ENCODE data around the gene PCED1A. TPM values are rescaled to one million over a fixed set of nuclear protein-coding genes. Genes with fewer than 3 reads are reported as not detected.

The PCED1A gene
- total and polyA plus RNA-seq, 4 donors, result 19.2 to 178 (median 39.6) TPM

- H3K27me3 ChIP-seq (ENCODE audit: control insufficient read depth in 1 of 2, insufficient read depth in 2 of 2, low read length in 1 of 2), result no peaks in the 10 kb centered on the region
- DNase-seq, result no peak
- no peaks in the 10 kb centered on the region for H3K4me1 ChIP-seq (ENCODE audit: control insufficient read depth in 1 of 2, insufficient read depth in 2 of 2, low read length in 2 of 2)
- intact Hi-C loops (cut with DNase I), result loop anchor here in 1 of 2 donors (10.0 kb wide), 1 partner anchor 166 kb away; the partner anchor contains the start of genes GNRH2 and MRPS26
- H3K27ac ChIP-seq (ENCODE audit: low read depth in 1 of 2, low read length in 2 of 2), result no peak overlapping the region
- no peaks in the 10 kb centered on the region for H3K36me3 ChIP-seq (ENCODE audit: control insufficient read depth in 1 of 2, insufficient read depth in 2 of 2, low read length in 1 of 2)
- ATAC-seq (ENCODE audit: low FRiP score), result no peak
- no peaks in the 10 kb centered on the region for H3K9me3 ChIP-seq (ENCODE audit: control insufficient read depth, low read length)
- 99 to 100% methylated on average over 1 of the region's 1 CpG for WGBS, 2 donors
- H3K4me3 ChIP-seq (ENCODE audit: low read length in 2 of 2), result no peak overlapping the region
Observed at GRCh38 chr20:2878515-2878914, 38.1 kb upstream of the PCED1A start.

DNA sequence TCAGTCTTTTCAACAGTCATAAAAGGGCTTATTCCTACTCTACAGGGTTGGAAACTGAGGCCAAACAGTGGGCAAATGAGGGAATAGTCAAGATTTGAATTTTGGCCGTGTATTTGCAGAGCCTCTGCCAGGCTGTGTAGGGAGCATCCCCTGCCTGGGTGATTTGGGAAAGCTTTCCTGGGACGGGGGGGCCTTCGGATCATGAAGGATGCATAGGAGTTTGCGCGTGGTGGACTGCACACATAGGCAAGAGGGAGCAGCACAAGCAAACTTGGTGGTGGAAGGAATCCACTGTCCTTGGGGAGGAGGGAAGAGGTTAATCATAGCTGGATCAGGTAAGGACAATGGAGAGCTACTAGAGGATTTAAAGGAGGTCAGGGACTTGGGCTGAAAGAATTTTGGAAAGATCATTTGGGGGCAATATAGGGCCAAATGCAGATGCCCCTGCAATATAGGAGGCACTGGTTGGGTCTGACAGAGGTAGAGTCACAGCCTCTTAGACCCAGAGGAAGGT, 35.3 kb upstream of the PCED1A start:
- intact Hi-C loops (cut with DNase I), result loop anchor here in 1 of 2 donors (10.0 kb wide), 1 partner anchor 169 kb away; the partner anchor contains the start of genes GNRH2 and MRPS26
- WGBS, 2 donors, result 92 to 93% methylated on average over 5 of the region's 5 CpGs
- Histone ChIP-seq H3K36me3 (ENCODE audit: control insufficient read depth in 1 of 2, insufficient read depth in 2 of 2, low read length in 1 of 2) (no peaks in the 10 kb centered on the region), H3K27me3 (ENCODE audit: control insufficient read depth in 1 of 2, insufficient read depth in 2 of 2, low read length in 1 of 2) (no peaks in the 10 kb centered on the region), H3K27ac (ENCODE audit: low read depth in 1 of 2, low read length in 2 of 2) (no peak overlapping the region), H3K4me3 (ENCODE audit: low read length in 2 of 2) (no peak overlapping the region), H3K9me3 (ENCODE audit: control insufficient read depth, low read length) (no peaks in the 10 kb centered on the region), H3K4me1 (ENCODE audit: control insufficient read depth in 1 of 2, insufficient read depth in 2 of 2, low read length in 2 of 2) (no peaks in the 10 kb centered on the region)
- DNase-seq (no peak), ATAC-seq (ENCODE audit: low FRiP score) (no peak)

DNA sequence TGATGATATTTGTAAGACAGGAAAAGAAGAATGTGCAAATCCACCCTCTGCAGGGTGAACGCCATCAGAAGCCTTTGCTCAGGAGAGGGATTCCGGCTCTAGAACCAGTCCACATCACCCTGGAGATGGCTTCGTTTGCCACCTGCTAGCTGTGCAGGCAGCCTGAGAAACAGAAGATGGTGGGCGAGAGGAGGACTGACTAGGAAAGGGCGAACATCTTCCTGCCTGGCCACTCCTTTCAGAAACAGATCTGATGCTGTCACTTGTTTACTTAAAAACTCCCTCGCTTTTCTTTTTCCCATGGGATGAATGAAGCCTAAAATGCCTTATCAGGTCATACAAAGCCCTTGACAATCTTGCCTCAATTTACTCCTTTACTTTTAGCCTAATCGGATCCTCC, 34.0 kb upstream of the PCED1A start:
- intact Hi-C loops (cut with DNase I), result loop anchor here in 1 of 2 donors (10.0 kb wide), 1 partner anchor 170 kb away; the partner anchor contains the start of genes GNRH2 and MRPS26
- Histone ChIP-seq H3K27me3 (ENCODE audit: control insufficient read depth in 1 of 2, insufficient read depth in 2 of 2, low read length in 1 of 2) (no peaks in the 10 kb centered on the region), H3K27ac (ENCODE audit: low read depth in 1 of 2, low read length in 2 of 2) (no peak overlapping the region), H3K4me1 (ENCODE audit: control insufficient read depth in 1 of 2, insufficient read depth in 2 of 2, low read length in 2 of 2) (no peaks in the 10 kb centered on the region), H3K4me3 (ENCODE audit: low read length in 2 of 2) (peak overlapping the region; percentile 1 to 99), H3K9me3 (ENCODE audit: control insufficient read depth, low read length) (no peaks in the 10 kb centered on the region), H3K36me3 (ENCODE audit: control insufficient read depth in 1 of 2, insufficient read depth in 2 of 2, low read length in 1 of 2) (no peaks in the 10 kb centered on the region)
- DNase-seq, result no peak
- ATAC-seq (ENCODE audit: low FRiP score), result no peak
- 19 to 21% methylated on average over 7 of the region's 7 CpGs for WGBS, 2 donors

DNA sequence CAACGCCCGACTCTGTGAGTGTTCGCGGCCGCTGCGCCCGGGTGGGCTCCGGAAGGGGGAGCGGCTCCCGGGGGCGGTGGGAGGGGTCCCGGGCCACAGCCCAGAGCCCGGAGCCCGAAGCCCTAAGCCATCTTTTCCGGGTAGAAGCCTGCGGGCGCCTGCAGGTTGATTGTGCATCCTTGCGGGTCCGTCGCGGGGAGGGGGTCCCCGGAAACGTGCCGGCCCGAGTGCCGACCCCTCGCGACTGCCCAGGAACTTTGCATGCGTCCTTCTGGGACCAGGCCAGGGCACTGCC, 33.2 kb upstream of the PCED1A start:
- no peak overlapping the region for H3K27ac ChIP-seq (ENCODE audit: low read depth in 1 of 2, low read length in 2 of 2)
- no peaks in the 10 kb centered on the region for H3K4me1 ChIP-seq (ENCODE audit: control insufficient read depth in 1 of 2, insufficient read depth in 2 of 2, low read length in 2 of 2)
- peak; percentile 4 for ATAC-seq (ENCODE audit: low FRiP score)
- H3K36me3 ChIP-seq (ENCODE audit: control insufficient read depth in 1 of 2, insufficient read depth in 2 of 2, low read length in 1 of 2), result no peaks in the 10 kb centered on the region
- DNase-seq, result peak; percentile 68 to 90
- H3K9me3 ChIP-seq (ENCODE audit: control insufficient read depth, low read length), result no peaks in the 10 kb centered on the region
- no peaks in the 10 kb centered on the region for H3K27me3 ChIP-seq (ENCODE audit: control insufficient read depth in 1 of 2, insufficient read depth in 2 of 2, low read length in 1 of 2)
- intact Hi-C loops (cut with DNase I), result loop anchor here in 1 of 2 donors (10.0 kb wide), 1 partner anchor 171 kb away; the partner anchor contains the start of genes GNRH2 and MRPS26
- WGBS, 2 donors, result 0% methylated on average over 22 to 29 of the region's 29 CpGs
- H3K4me3 ChIP-seq (ENCODE audit: low read length in 2 of 2), result peak overlapping the region; percentile 78 to 99

GRCh38 chr20:2873010-2873746, 32.7 kb upstream of the PCED1A start, which contains the start of gene PTPRA:
PTPRA (plus strand) TSS chr20:2873481; CDS start chr20:2964278, 90,797 bp downstream.
- Histone ChIP-seq H3K4me1 (ENCODE audit: control insufficient read depth in 1 of 2, insufficient read depth in 2 of 2, low read length in 2 of 2) (no peaks in the 10 kb centered on the region), H3K27me3 (ENCODE audit: control insufficient read depth in 1 of 2, insufficient read depth in 2 of 2, low read length in 1 of 2) (no peaks in the 10 kb centered on the region), H3K27ac (ENCODE audit: low read depth in 1 of 2, low read length in 2 of 2) (no peak within 1 kb of the TSS), H3K9me3 (ENCODE audit: control insufficient read depth, low read length) (no peaks in the 10 kb centered on the region), H3K4me3 (ENCODE audit: low read length in 2 of 2) (peak within 1 kb of the TSS; percentile 78 to 99), H3K36me3 (ENCODE audit: control insufficient read depth in 1 of 2, insufficient read depth in 2 of 2, low read length in 1 of 2) (no peaks in the 10 kb centered on the region)
- WGBS, 2 donors, result 0 to 1% methylated on average over 38 to 83 of the region's 83 CpGs
- ATAC-seq (ENCODE audit: low FRiP score) (peak; percentile 96), DNase-seq (peak; percentile 96 to 98)
- intact Hi-C loops (cut with DNase I), result loop anchor here in 1 of 2 donors (10.0 kb wide), 1 partner anchor 172 kb away; the partner anchor contains the start of genes GNRH2 and MRPS26

GRCh38 chr20:2872459-2873009, 32.1 kb upstream of the PCED1A start:
- WGBS, 2 donors, result 0% methylated on average over 49 of the region's 49 CpGs
- Histone ChIP-seq H3K36me3 (ENCODE audit: control insufficient read depth in 1 of 2, insufficient read depth in 2 of 2, low read length in 1 of 2) (no peaks in the 10 kb centered on the region), H3K9me3 (ENCODE audit: control insufficient read depth, low read length) (no peaks in the 10 kb centered on the region), H3K27ac (ENCODE audit: low read depth in 1 of 2, low read length in 2 of 2) (no peak overlapping the region), H3K4me1 (ENCODE audit: control insufficient read depth in 1 of 2, insufficient read depth in 2 of 2, low read length in 2 of 2) (no peaks in the 10 kb centered on the region), H3K27me3 (ENCODE audit: control insufficient read depth in 1 of 2, insufficient read depth in 2 of 2, low read length in 1 of 2) (no peaks in the 10 kb centered on the region), H3K4me3 (ENCODE audit: low read length in 2 of 2) (peak overlapping the region; percentile 49 to 99)
- intact Hi-C loops (cut with DNase I), result loop anchor here in 1 of 2 donors (10.0 kb wide), 1 partner anchor 172 kb away; the partner anchor contains the start of genes GNRH2 and MRPS26
- peak; percentile 67 for ATAC-seq (ENCODE audit: low FRiP score)
- peak; percentile 67 to 87 for DNase-seq

GRCh38 chr20:2871661-2872458, 31.4 kb upstream of the PCED1A start:
- no peak overlapping the region for H3K27ac ChIP-seq (ENCODE audit: low read depth in 1 of 2, low read length in 2 of 2)
- H3K4me1 ChIP-seq (ENCODE audit: control insufficient read depth in 1 of 2, insufficient read depth in 2 of 2, low read length in 2 of 2), result no peaks in the 10 kb centered on the region

DNA sequence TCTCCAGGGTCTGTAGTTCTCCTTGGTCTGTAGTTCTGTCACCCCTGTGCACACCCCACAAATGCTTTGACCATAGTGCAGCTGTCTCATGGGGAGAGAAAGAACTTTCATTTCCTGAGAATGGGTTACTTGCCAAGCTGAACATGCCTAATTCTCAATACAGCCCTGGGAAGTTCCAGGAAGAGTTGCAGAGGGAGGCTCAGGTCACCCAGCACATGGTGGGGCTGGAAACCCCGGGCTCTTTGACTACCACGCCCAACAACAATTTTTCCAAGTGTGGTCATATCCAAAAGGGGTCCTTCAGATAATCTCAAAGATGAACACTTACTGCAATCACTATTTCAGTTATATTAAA, 30.6 kb upstream of the PCED1A start:
- H3K36me3 ChIP-seq (ENCODE audit: control insufficient read depth in 1 of 2, insufficient read depth in 2 of 2, low read length in 1 of 2), result peaks cover 0 to 4% of the 10 kb centered on the region in 2 donors
- ATAC-seq (ENCODE audit: low FRiP score) (no peak), DNase-seq (no peak)
- intact Hi-C loops (cut with DNase I), result loop anchor here in 1 of 2 donors (10.0 kb wide), 1 partner anchor 174 kb away; the partner anchor contains the start of genes GNRH2 and MRPS26
- H3K27me3 ChIP-seq (ENCODE audit: control insufficient read depth in 1 of 2, insufficient read depth in 2 of 2, low read length in 1 of 2), result no peaks in the 10 kb centered on the region
- no peak overlapping the region for H3K4me3 ChIP-seq (ENCODE audit: low read length in 2 of 2)
- WGBS, 2 donors, result 47 to 48% methylated on average over 2 of the region's 2 CpGs
- no peaks in the 10 kb centered on the region for H3K4me1 ChIP-seq (ENCODE audit: control insufficient read depth in 1 of 2, insufficient read depth in 2 of 2, low read length in 2 of 2)
- no peaks in the 10 kb centered on the region for H3K9me3 ChIP-seq (ENCODE audit: control insufficient read depth, low read length)
- H3K27ac ChIP-seq (ENCODE audit: low read depth in 1 of 2, low read length in 2 of 2), result no peak overlapping the region

More at GRCh38 chr20:2871661-2872458, 31.4 kb upstream of the PCED1A start:
- H3K4me3 ChIP-seq (ENCODE audit: low read length in 2 of 2), result peak overlapping the region in 1 of 2 donors; percentile 99
- peak in 1 of 2 donors; percentile 60 for DNase-seq
- intact Hi-C loops (cut with DNase I), result loop anchor here in 1 of 2 donors (10.0 kb wide), 1 partner anchor 173 kb away; the partner anchor contains the start of genes GNRH2 and MRPS26
- peak; percentile 45 for ATAC-seq (ENCODE audit: low FRiP score)
- H3K27me3 ChIP-seq (ENCODE audit: control insufficient read depth in 1 of 2, insufficient read depth in 2 of 2, low read length in 1 of 2), result no peaks in the 10 kb centered on the region
- WGBS, 2 donors, result 20 to 22% methylated on average over 25 to 34 of the region's 34 CpGs
- no peaks in the 10 kb centered on the region for H3K9me3 ChIP-seq (ENCODE audit: control insufficient read depth, low read length)
- H3K36me3 ChIP-seq (ENCODE audit: control insufficient read depth in 1 of 2, insufficient read depth in 2 of 2, low read length in 1 of 2), result no peaks in the 10 kb centered on the region
